CD4-positive, alpha-beta T cell (primary cell): ENCODE results near the gene NR2C2. TPM values are rescaled to one million over a fixed set of nuclear protein-coding genes. Genes with fewer than 3 reads are reported as not detected.

ENCODE experiments used
- ATAC-seq: fragments of 200-7000 bp; cut with Tn5 transposase; one replicate; pipeline ENCODE4 v1.10.0; 2022; ENCODE audit warnings: mild to moderate bottlenecking; ENCODE audit not compliant: poor library complexity
- CTCF ChIA-PET: fragments of 350-600 bp; sonication (Branson Sonifier 250); formaldehyde crosslinking; loops from one replicate; lab custom pipeline; 2021; ENCODE audit warnings: antibody characterized with exemption, inconsistent platforms; lab: Charles Lee
- POLR2A ChIA-PET: fragments of 350-600 bp; sonication (Branson Sonifier 250); formaldehyde crosslinking; loops from one replicate; lab custom pipeline; 2021; ENCODE audit warnings: antibody characterized with exemption, inconsistent platforms; lab: Charles Lee
- DNase-seq, 14 experiments: peaks; one replicate each; pipeline ENCODE4 v3.0.0-alpha.2; 2013 to 2020; ENCODE audit warnings: mixed read lengths in 2 of 14
- H3K27ac ChIP-seq, 2 donors: one replicate each; pipeline versions ENCODE4 v1.5.1 to v1.7.0; 2013; ENCODE audit warnings: low read length in 2 of 2, low read depth in 1 of 2, mild to moderate bottlenecking in 1 of 2
- H3K27me3 ChIP-seq, 2 experiments: 1 replicate in 1 of 2; 2 replicates in 1 of 2; pipeline versions ENCODE4 v1.6.1 to v1.7.0; 2013; ENCODE audit warnings: low read length in 2 of 2, control low read depth in 1 of 2, mild to moderate bottlenecking in 1 of 2, moderate library complexity in 1 of 2; ENCODE audit not compliant: insufficient read depth in 2 of 2, control insufficient read depth in 1 of 2
- H3K36me3 ChIP-seq: one replicate; pipeline ENCODE4 v1.6.1; 2013; ENCODE audit warnings: low read length, control low read depth; ENCODE audit not compliant: insufficient read depth
- H3K4me1 ChIP-seq: one replicate; pipeline ENCODE4 v1.6.1; 2013; ENCODE audit warnings: low read length, control low read depth; ENCODE audit not compliant: insufficient read depth
- H3K4me3 ChIP-seq: one replicate; pipeline ENCODE4 v1.5.1; 2013; ENCODE audit warnings: mild to moderate bottlenecking, low read length, moderate library complexity
- H3K9me3 ChIP-seq, 2 experiments: 1 replicate in 1 of 2; 2 replicates in 1 of 2; pipeline versions ENCODE4 v1.6.1 to v1.7.0; 2013; ENCODE audit warnings: low read length in 2 of 2, mild to moderate bottlenecking in 2 of 2, control low read depth in 1 of 2, moderate library complexity in 1 of 2; ENCODE audit not compliant: control insufficient read depth in 1 of 2, insufficient read depth in 1 of 2
- H3K27ac Mint-ChIP-seq: one replicate; pipeline ENCODE4 v1.8.0; 2020; ENCODE audit warnings: mixed read lengths
- H3K27me3 Mint-ChIP-seq: one replicate; pipeline ENCODE4 v1.8.0; 2021; ENCODE audit warnings: mixed read lengths
- H3K36me3 Mint-ChIP-seq: one replicate; pipeline ENCODE4 v1.8.0; 2021; ENCODE audit warnings: low read depth, mixed read lengths
- H3K4me1 Mint-ChIP-seq: one replicate; pipeline ENCODE4 v1.8.0; 2021; ENCODE audit warnings: low read depth, mixed read lengths
- H3K4me3 Mint-ChIP-seq: one replicate; pipeline ENCODE4 v1.8.0; 2020; ENCODE audit warnings: mild to moderate bottlenecking, mixed read lengths
- H3K9me3 Mint-ChIP-seq: one replicate; pipeline ENCODE4 v1.8.0; 2020; ENCODE audit warnings: mixed read lengths
- CTCF ChIP-seq: fragments of 200-600 bp; IDR thresholded peaks from one replicate; pipeline ENCODE4 v1.8.0; 2022; ENCODE audit warnings: antibody characterized with exemption, mild to moderate bottlenecking
- intact Hi-C, 2 experiments: fragments of 100-400 bp; cut with DNase I in 1 of 2; cut with micrococcal nuclease in 1 of 2; formaldehyde crosslinking; loops; one replicate each; pipeline versions ENCODE4 v1.15.1 to v1.9.0; 2023 to 2025; cut with DNase I, micrococcal nuclease
- total RNA-seq, 174 experiments: library from RNA in 2 of 174; stranded (reverse) in 2 of 174; gene quantifications; one replicate each; pipeline ENCODE4 v1.2.3 and lab custom pipeline; 2021 to 2026

NR2C2 gene
- total RNA-seq, 2 experiments from 2014 or later, result 37.0 to 42.1 TPM

- peaks cover 22% of the 10 kb centered on the region for H3K36me3 Mint-ChIP-seq
- intact Hi-C loops, result loop anchor here (1.0 to 10.0 kb wide), 4 partner anchors 33 to 940 kb away; partner anchors contain the start of genes CCDC174 (in 1 of the 2), CHCHD4 (in 1 of the 2) and TMEM43 (in 1 of the 2)
- peaks cover 32% of the 10 kb centered on the region for H3K4me1 ChIP-seq
Observed at GRCh38 chr3:15064835-15065549, 117.6 kb downstream of the NR2C2 start, which contains the start of gene MRPS25. Gene MRPS25 (minus strand): TSS chr3:15065315. CDS start chr3:15065194, 121 bp downstream.

GRCh38 chr3:15065550-15066007, 118.2 kb downstream of the NR2C2 start:
- no peak for TF ChIP-seq CTCF
- Histone ChIP-seq H3K4me3 (peak overlapping the region; percentile 88), H3K4me1 (peaks cover 28% of the 10 kb centered on the region), H3K27me3 (no peaks in the 10 kb centered on the region), H3K36me3 (no peaks in the 10 kb centered on the region), H3K9me3 (no peaks in the 10 kb centered on the region), H3K27ac (no peak overlapping the region)
- H3K27me3 Mint-ChIP-seq, result no peaks in the 10 kb centered on the region
- peak overlapping the region; percentile 92 for H3K27ac Mint-ChIP-seq
- H3K4me3 Mint-ChIP-seq, result peak overlapping the region; percentile 98
- ATAC-seq, result no peak
- POLR2A ChIA-PET, result interaction anchor here (0.6 to 2.8 kb wide), 12 partner anchors 10 to 887 kb away, joined by 3 to 31 read pairs (median 4); partner anchors contain the start of genes CAPN7, CCDC174, LSM3 and NR2C2
- peaks cover 26% of the 10 kb centered on the region for H3K36me3 Mint-ChIP-seq
- H3K4me1 Mint-ChIP-seq, result peaks cover 27% of the 10 kb centered on the region
- DNase-seq, result no peak
- H3K9me3 Mint-ChIP-seq, result no peaks in the 10 kb centered on the region
- CTCF ChIA-PET, result interaction anchor here (0.7 to 2.1 kb wide), 5 partner anchors 14 to 115 kb away, joined by 3 to 8 read pairs (median 3); no protein-coding TSS in a partner anchor
- intact Hi-C loops, result loop anchor here (1.0 to 10.0 kb wide), 4 partner anchors 33 to 941 kb away; partner anchors contain the start of genes CCDC174 (in 1 of the 2), CHCHD4 (in 1 of the 2) and TMEM43 (in 1 of the 2)

More at GRCh38 chr3:15064835-15065549, 117.6 kb downstream of the NR2C2 start, which contains the start of gene MRPS25:
- CTCF ChIA-PET, result interaction anchor here (1.0 to 2.1 kb wide), 4 partner anchors 14 to 114 kb away, joined by 3 to 8 read pairs (median 3); no protein-coding TSS in a partner anchor
- peaks cover 25% of the 10 kb centered on the region for H3K4me1 Mint-ChIP-seq
- no peaks in the 10 kb centered on the region for H3K27me3 ChIP-seq
- no peaks in the 10 kb centered on the region for H3K27me3 Mint-ChIP-seq
- H3K9me3 ChIP-seq, result no peaks in the 10 kb centered on the region
- H3K4me3 ChIP-seq, result peak within 1 kb of the TSS; percentile 88
- no peak for TF ChIP-seq CTCF
- POLR2A ChIA-PET, result interaction anchor here (0.6 to 2.8 kb wide), 14 partner anchors 10 to 890 kb away, joined by 3 to 31 read pairs (median 4); partner anchors contain the start of genes CAPN7, CCDC174, LSM3 and NR2C2
- H3K27ac ChIP-seq, result peak within 1 kb of the TSS; percentile 61 to 77
- no peaks in the 10 kb centered on the region for H3K36me3 ChIP-seq
- no peaks in the 10 kb centered on the region for H3K9me3 Mint-ChIP-seq
- peak within 1 kb of the TSS; percentile 98 for H3K4me3 Mint-ChIP-seq
- ATAC-seq, result peak; percentile 98
- DNase-seq, result peak; percentile 79 to 95 (median 85)
- H3K27ac Mint-ChIP-seq, result peak within 1 kb of the TSS; percentile 92

- H3K27ac Mint-ChIP-seq, result no peak overlapping the region
- no peak overlapping the region for H3K4me3 ChIP-seq
- POLR2A ChIA-PET, result no interaction called here
- H3K27ac ChIP-seq, result no peak overlapping the region
- CTCF ChIA-PET, result interaction anchor here (0.7 to 1.2 kb wide), 3 partner anchors 15 to 42 kb away, joined by 3 read pairs; no protein-coding TSS in a partner anchor
- no peak for TF ChIP-seq CTCF
- no peaks in the 10 kb centered on the region for H3K9me3 Mint-ChIP-seq
- H3K27me3 ChIP-seq, result no peaks in the 10 kb centered on the region
- H3K36me3 ChIP-seq, result peaks cover 5% of the 10 kb centered on the region
- H3K27me3 Mint-ChIP-seq, result no peaks in the 10 kb centered on the region
- no peaks in the 10 kb centered on the region for H3K9me3 ChIP-seq
- intact Hi-C loops, result loop anchor here in 1 of 2 experiments (10.0 kb wide), 2 partner anchors 412 to 942 kb away; partner anchors contain the start of genes CCDC174, CHCHD4 and TMEM43
- H3K4me1 ChIP-seq, result peaks cover 28% of the 10 kb centered on the region
- peak overlapping the region; percentile 78 for H3K4me3 Mint-ChIP-seq
- H3K4me1 Mint-ChIP-seq, result peaks cover 27% of the 10 kb centered on the region
- ATAC-seq, result no peak
- H3K36me3 Mint-ChIP-seq, result peaks cover 31% of the 10 kb centered on the region
- DNase-seq, result no peak
Observed at GRCh38 chr3:15066467-15066866, 119.1 kb downstream of the NR2C2 start.
